HEK293T (cell line): Measurements from ENCODE around the gene GALNT2.

Source experiments
- ARNT ChIP-seq: fragments of 450-650 bp; IDR thresholded peaks from 2 replicates; pipeline ENCODE4 v1.6.1; 2017; ENCODE audit warnings: mild to moderate bottlenecking
- BHLHE40 ChIP-seq: fragments of 450-650 bp; IDR thresholded peaks from 2 replicates; pipeline ENCODE4 v1.6.1; 2016; ENCODE audit warnings: mild to moderate bottlenecking, moderate library complexity, borderline replicate concordance
- CTBP1 ChIP-seq: fragments of 450-650 bp; IDR thresholded peaks from 2 replicates; pipeline ENCODE4 v1.6.1; 2016; ENCODE audit warnings: borderline replicate concordance
- ELF4 ChIP-seq: fragments of 450-650 bp; IDR thresholded peaks from 2 replicates; pipeline ENCODE4 v1.6.1; 2017; ENCODE audit warnings: antibody characterized with exemption
- FOXA1 ChIP-seq: fragments of 450-650 bp; IDR thresholded peaks from 2 replicates; pipeline ENCODE4 v1.6.1; 2016; ENCODE audit warnings: mild to moderate bottlenecking
- FOXK2 ChIP-seq: fragments of 450-650 bp; IDR thresholded peaks from 2 replicates; pipeline ENCODE4 v1.6.1; 2016; ENCODE audit warnings: mild to moderate bottlenecking
- FOXM1 ChIP-seq: fragments of 450-650 bp; IDR thresholded peaks from 2 replicates; pipeline ENCODE4 v1.6.1; 2017; ENCODE audit warnings: mild to moderate bottlenecking, borderline replicate concordance
- NFRKB ChIP-seq: fragments of 450-650 bp; IDR thresholded peaks from 2 replicates; pipeline ENCODE4 v1.6.1; 2016; ENCODE audit warnings: mild to moderate bottlenecking, moderate library complexity
- SP1 ChIP-seq: fragments of 450-650 bp; IDR thresholded peaks from 2 replicates; pipeline ENCODE4 v1.6.1; 2017
- SUZ12 ChIP-seq: fragments of 450-650 bp; IDR thresholded peaks from 2 replicates; pipeline ENCODE4 v1.6.1; 2016; ENCODE audit warnings: mild to moderate bottlenecking

DNA sequence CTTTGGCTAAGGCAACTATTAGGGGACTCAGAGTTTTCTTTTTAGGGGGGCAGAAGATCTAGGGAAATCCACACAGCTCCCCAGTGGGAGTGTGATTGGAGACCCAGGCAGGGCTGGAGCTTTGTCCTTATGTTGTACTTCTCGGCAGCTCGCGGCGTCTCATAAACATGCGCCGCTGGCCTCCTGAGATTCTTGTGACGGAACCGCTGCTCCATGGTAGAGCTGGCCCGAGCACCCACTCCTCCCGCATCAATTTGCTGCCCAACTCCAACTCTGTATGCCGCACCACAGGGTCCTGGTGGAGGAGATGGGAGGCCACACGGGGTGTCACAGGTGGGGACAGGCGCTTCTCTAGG, 143.9 kb downstream of the GALNT2 start:
- TF ChIP-seq NFRKB: no peak
- no peak for TF ChIP-seq SP1
- no peak for TF ChIP-seq SUZ12
- TF ChIP-seq CTBP1: no peak
- TF ChIP-seq BHLHE40: no peak
- no peak for TF ChIP-seq FOXM1
- TF ChIP-seq ELF4: no peak
- no peak for TF ChIP-seq FOXA1
- TF ChIP-seq ARNT: no peak
- TF ChIP-seq FOXK2: no peak
